ENCODE data around the gene M1AP.
A peak's percentile ranks its signal among the peaks of the same experiment; 100 is the strongest.

The M1AP gene

GRCh38 chr2:74690571-74690970 is 42.4 kb upstream of the M1AP start:
- TF ChIP-seq CTCF (IDR thresholded peaks at IDR 0.05) (peak; percentile 80), ZFX (IDR thresholded peaks at IDR 0.05; ENCODE audit: borderline replicate concordance) (no peak)
- H3K27ac ChIP-seq, result no peak overlapping the region

GRCh38 chr2:74689671-74690070 is 41.5 kb upstream of the M1AP start:
- no peak overlapping the region for H3K27ac ChIP-seq
- no peak for TF ChIP-seq ZFX (IDR thresholded peaks at IDR 0.05; ENCODE audit: borderline replicate concordance)
- no peak for TF ChIP-seq CTCF (IDR thresholded peaks at IDR 0.05)

DNA sequence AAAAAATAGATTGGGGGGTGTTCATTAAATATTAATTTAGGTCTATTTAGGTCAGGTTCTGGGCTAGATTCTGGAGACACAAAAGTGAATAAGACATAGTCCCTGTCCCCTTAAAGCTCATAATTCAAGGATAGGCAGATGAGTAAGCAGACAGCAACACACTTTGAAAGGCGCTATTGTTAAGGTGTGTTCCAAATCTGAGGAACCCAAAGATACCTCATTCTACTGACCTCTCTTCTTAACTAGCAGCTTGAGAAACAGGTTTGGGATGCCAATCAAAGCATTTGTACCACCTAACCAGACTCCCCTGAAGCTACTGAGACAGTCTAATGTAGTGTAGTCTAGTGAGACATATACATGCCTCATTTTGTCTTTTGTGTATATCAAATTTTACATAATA is 40.8 kb upstream of the M1AP start:
- TF ChIP-seq ZFX (IDR thresholded peaks at IDR 0.05; ENCODE audit: borderline replicate concordance), result no peak
- TF ChIP-seq CTCF (IDR thresholded peaks at IDR 0.05), result no peak
- no peak overlapping the region for H3K27ac ChIP-seq

GRCh38 chr2:74685408-74685807 is 37.3 kb upstream of the M1AP start:
- TF ChIP-seq ZFX (IDR thresholded peaks at IDR 0.05; ENCODE audit: borderline replicate concordance), result no peak
- TF ChIP-seq CTCF (IDR thresholded peaks at IDR 0.05), result no peak
- H3K27ac ChIP-seq, result no peak overlapping the region

GRCh38 chr2:74682501-74682900 is 34.4 kb upstream of the M1AP start:
- TF ChIP-seq CTCF (IDR thresholded peaks at IDR 0.05) (no peak), ZFX (IDR thresholded peaks at IDR 0.05; ENCODE audit: borderline replicate concordance) (no peak)
- H3K27ac ChIP-seq, result no peak overlapping the region

DNA sequence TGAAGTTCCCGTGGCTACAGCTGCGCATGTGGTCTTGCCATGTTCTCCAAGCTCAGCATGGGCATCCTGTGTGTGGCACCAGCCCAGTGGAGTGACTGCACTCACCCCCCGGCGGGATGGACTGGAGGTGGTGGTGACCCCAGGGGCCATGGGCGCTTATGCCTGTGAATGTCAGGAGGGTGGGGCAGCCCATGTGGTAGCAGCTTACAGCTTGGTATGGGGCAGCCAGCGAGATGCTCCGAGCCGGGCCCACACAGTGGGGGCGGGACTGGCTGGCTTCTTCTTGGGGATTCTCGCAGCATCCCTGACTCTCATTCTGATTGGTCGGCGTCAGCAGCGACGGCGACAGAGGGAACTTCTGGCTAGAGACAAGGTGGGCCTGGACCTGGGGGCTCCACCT is 31.5 kb upstream of the M1AP start:
- no peak overlapping the region for H3K27ac ChIP-seq
- no peak for TF ChIP-seq ZFX (IDR thresholded peaks at IDR 0.05; ENCODE audit: borderline replicate concordance)
- TF ChIP-seq CTCF (IDR thresholded peaks at IDR 0.05), result no peak

DNA sequence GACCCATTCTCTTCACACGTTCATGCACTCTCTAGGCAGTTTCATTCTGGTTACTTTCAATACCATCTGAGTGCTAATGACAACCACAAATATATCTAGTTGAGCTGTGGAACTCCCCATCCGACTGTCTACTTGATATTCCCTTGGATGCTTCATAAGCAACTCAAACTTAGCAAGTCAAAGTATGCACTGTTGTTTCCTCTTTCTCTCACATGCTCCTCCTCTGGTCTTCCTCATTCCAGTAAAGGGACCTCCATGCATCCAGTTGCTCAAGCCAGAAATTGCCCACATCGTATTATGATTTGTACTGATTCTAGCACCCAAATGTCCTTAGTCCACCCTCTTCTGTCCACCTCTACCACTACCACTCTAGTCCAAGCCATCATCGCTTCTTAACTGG is 28.2 kb upstream of the M1AP start:
- H3K27ac ChIP-seq, result no peak overlapping the region
- TF ChIP-seq ZFX (IDR thresholded peaks at IDR 0.05; ENCODE audit: borderline replicate concordance) (no peak), CTCF (IDR thresholded peaks at IDR 0.05) (no peak)
